Osteoblast (primary cell): ENCODE measurements around the gene CRB1. TPM values are rescaled to one million over a fixed set of nuclear protein-coding genes. Genes with fewer than 3 reads are reported as not detected.

ENCODE experiments used
- DNase-seq: peaks from one replicate; pipeline ENCODE4 v3.0.0; 2011; ENCODE audit warnings: low spot score, mixed read lengths; ENCODE audit not compliant: insufficient read length; ENCODE audit errors: missing footprints
- H2AFZ ChIP-seq: 2 replicates; pipeline ENCODE4 v1.6.0; 2011; ENCODE audit warnings: mild to moderate bottlenecking, low read length
- H3K27ac ChIP-seq: 2 replicates; pipeline ENCODE4 v1.5.1; 2011; ENCODE audit warnings: mild to moderate bottlenecking, low read depth, low read length, moderate library complexity
- H3K27me3 ChIP-seq: 2 replicates; pipeline ENCODE4 v1.6.0; 2012; ENCODE audit warnings: mild to moderate bottlenecking, control low read depth, inconsistent platforms, low read length, moderate library complexity; ENCODE audit not compliant: insufficient read depth
- H3K36me3 ChIP-seq: 2 replicates; pipeline ENCODE4 v1.5.1; 2011; ENCODE audit warnings: mild to moderate bottlenecking, low read length, control low read depth, moderate library complexity; ENCODE audit not compliant: insufficient read depth
- H3K4me1 ChIP-seq: 2 replicates; pipeline ENCODE4 v1.5.1; 2011; ENCODE audit warnings: mild to moderate bottlenecking, low read length, control low read depth, moderate library complexity; ENCODE audit not compliant: insufficient read depth
- H3K4me2 ChIP-seq: 2 replicates; pipeline ENCODE4 v1.6.0; 2011; ENCODE audit warnings: mild to moderate bottlenecking, low read length; ENCODE audit not compliant: insufficient read depth
- H3K4me3 ChIP-seq: fragments of 200-600 bp; sonication (generic); 3 replicates; pipeline ENCODE4 v1.5.1; 2012; ENCODE audit warnings: mild to moderate bottlenecking, low read length, inconsistent platforms; ENCODE audit not compliant: insufficient read depth
- H3K79me2 ChIP-seq: 2 replicates; pipeline ENCODE4 v1.6.0; 2012; ENCODE audit warnings: mild to moderate bottlenecking, low read length, control low read depth, inconsistent platforms; ENCODE audit not compliant: insufficient read depth
- H3K9me3 ChIP-seq: 2 replicates; pipeline ENCODE4 v1.5.1; 2011; ENCODE audit warnings: low read depth, low read length, control low read depth
- H4K20me1 ChIP-seq: 2 replicates; pipeline ENCODE4 v1.6.0; 2012; ENCODE audit warnings: mild to moderate bottlenecking, low read length, control low read depth; ENCODE audit not compliant: insufficient read depth
- CTCF ChIP-seq: IDR thresholded peaks from 2 replicates; pipeline ENCODE4 v1.5.1; 2011; ENCODE audit warnings: mild to moderate bottlenecking, low read depth, low read length, moderate library complexity; ENCODE audit errors: extremely low read depth
- total RNA-seq: library from RNA; depleted of rRNA; stranded (reverse); fragments of >200 nt; gene quantifications from 2 replicates; pipeline ENCODE4 v1.2.3, GENCODE V29; 2012

The CRB1 gene
- total RNA-seq, 1 donor: not detected

GRCh38 chr1:197336571-197336970 is 68.5 kb downstream of the CRB1 start:
- H3K27me3 ChIP-seq: peaks cover 8% of the 10 kb centered on the region
- no peaks in the 10 kb centered on the region for H3K36me3 ChIP-seq
- H3K79me2 ChIP-seq: no peaks in the 10 kb centered on the region
- no peaks in the 10 kb centered on the region for H4K20me1 ChIP-seq
- H3K4me2 ChIP-seq: no peak overlapping the region
- DNase-seq: no peak
- no peak overlapping the region for H3K27ac ChIP-seq
- no peak for TF ChIP-seq CTCF
- no peaks in the 10 kb centered on the region for H3K4me1 ChIP-seq
- no peak overlapping the region for H2AFZ ChIP-seq
- H3K9me3 ChIP-seq: no peaks in the 10 kb centered on the region
- no peak overlapping the region for H3K4me3 ChIP-seq

GRCh38 chr1:197339106-197340060 is 71.3 kb downstream of the CRB1 start:
- Histone ChIP-seq H3K4me3 (no peak overlapping the region), H3K27me3 (peaks cover 8% of the 10 kb centered on the region), H3K4me1 (no peaks in the 10 kb centered on the region), H3K4me2 (no peak overlapping the region), H2AFZ (no peak overlapping the region), H3K79me2 (no peaks in the 10 kb centered on the region), H3K36me3 (no peaks in the 10 kb centered on the region), H3K27ac (no peak overlapping the region), H4K20me1 (no peaks in the 10 kb centered on the region), H3K9me3 (no peaks in the 10 kb centered on the region)
- no peak for TF ChIP-seq CTCF
- DNase-seq: no peak

GRCh38 chr1:197341626-197342025 is 73.6 kb downstream of the CRB1 start:
- no peak for TF ChIP-seq CTCF
- no peak overlapping the region for H2AFZ ChIP-seq
- no peaks in the 10 kb centered on the region for H3K9me3 ChIP-seq
- H3K4me1 ChIP-seq: no peaks in the 10 kb centered on the region
- no peaks in the 10 kb centered on the region for H3K79me2 ChIP-seq
- H4K20me1 ChIP-seq: no peaks in the 10 kb centered on the region
- peaks cover 8% of the 10 kb centered on the region for H3K27me3 ChIP-seq
- DNase-seq: no peak
- no peak overlapping the region for H3K27ac ChIP-seq
- no peak overlapping the region for H3K4me3 ChIP-seq
- no peaks in the 10 kb centered on the region for H3K36me3 ChIP-seq
- H3K4me2 ChIP-seq: no peak overlapping the region

GRCh38 chr1:197342044-197342565 is 74.1 kb downstream of the CRB1 start:
- Histone ChIP-seq H3K4me1 (no peaks in the 10 kb centered on the region), H3K79me2 (no peaks in the 10 kb centered on the region), H3K4me2 (no peak overlapping the region), H3K27me3 (peaks cover 8% of the 10 kb centered on the region), H3K9me3 (no peaks in the 10 kb centered on the region), H3K36me3 (no peaks in the 10 kb centered on the region), H3K4me3 (no peak overlapping the region), H2AFZ (no peak overlapping the region), H3K27ac (no peak overlapping the region), H4K20me1 (no peaks in the 10 kb centered on the region)
- TF ChIP-seq CTCF: no peak
- no peak for DNase-seq
